ENCODE measurements around the gene KCNJ14.
A peak's percentile ranks its signal among the peaks of the same experiment; 100 is the strongest.
"Not testable (repeated sequence)": the region's sequence is repeated elsewhere in the genome, so short reads cannot be mapped to it uniquely, and the experiment has no call there.

KCNJ14 gene

DNA sequence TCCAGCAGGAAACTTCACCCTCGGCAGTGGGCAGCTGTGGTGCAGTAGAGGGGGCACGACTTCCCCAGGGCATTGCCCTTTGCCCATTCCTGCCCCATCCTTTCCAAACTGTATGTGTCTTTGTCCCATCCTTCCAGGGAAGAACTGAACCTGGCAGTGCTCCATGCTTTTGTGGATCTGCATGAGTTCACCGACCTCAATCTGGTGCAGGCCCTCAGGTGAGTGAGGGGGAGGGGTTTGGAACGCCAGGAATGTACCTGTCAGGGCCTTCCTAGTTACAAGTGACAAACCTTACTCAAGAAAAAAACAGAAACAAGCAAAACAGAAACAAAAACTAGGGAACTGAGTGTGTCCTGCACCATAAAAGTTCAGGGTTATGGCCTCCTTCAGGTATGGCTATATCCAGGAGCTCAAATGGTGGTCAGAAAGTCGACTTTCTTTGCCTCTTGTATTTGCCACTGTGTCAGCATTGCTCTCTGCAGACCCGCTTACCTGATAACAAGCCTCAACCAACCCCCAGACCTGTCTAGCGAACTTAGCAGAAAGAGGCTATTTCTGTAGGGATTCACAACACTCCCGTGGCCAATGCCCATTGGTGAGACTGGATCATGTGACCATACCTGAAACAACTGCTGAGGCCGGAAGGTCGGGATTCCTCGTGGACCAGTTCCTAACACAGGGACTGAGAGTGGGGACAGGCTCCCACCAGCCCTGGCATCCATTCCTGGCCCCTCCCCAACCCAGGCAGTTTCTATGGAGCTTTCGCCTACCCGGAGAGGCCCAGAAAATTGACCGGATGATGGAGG lies 18.0 kb downstream of the KCNJ14 start:
- no peak for DNase-seq

GRCh38 chr19:48474084-48474592 lies 18.8 kb downstream of the KCNJ14 start:
- no peak for DNase-seq

GRCh38 chr19:48475369-48476068 lies 20.1 kb downstream of the KCNJ14 start:
- no peak for DNase-seq

DNA sequence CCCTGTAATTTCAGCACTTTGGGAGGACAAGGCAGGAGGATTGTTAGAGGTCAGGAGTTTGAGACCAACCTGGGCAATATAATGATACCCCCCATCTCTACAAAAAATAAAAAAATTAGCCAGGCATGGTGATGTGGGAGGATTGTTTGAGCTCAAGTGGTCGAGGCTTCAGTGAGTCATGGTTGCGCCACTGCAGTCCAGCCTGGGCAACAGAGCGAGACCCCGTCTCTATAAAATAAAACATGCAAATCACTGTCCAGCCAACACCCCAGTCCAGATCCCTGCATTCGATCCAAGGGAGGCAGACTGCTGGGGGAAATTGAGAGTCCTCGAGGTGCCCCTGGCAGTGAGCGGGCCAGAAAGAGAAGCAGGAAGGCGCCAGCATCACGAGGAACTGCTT lies 20.8 kb downstream of the KCNJ14 start:
- no peak for DNase-seq

DNA sequence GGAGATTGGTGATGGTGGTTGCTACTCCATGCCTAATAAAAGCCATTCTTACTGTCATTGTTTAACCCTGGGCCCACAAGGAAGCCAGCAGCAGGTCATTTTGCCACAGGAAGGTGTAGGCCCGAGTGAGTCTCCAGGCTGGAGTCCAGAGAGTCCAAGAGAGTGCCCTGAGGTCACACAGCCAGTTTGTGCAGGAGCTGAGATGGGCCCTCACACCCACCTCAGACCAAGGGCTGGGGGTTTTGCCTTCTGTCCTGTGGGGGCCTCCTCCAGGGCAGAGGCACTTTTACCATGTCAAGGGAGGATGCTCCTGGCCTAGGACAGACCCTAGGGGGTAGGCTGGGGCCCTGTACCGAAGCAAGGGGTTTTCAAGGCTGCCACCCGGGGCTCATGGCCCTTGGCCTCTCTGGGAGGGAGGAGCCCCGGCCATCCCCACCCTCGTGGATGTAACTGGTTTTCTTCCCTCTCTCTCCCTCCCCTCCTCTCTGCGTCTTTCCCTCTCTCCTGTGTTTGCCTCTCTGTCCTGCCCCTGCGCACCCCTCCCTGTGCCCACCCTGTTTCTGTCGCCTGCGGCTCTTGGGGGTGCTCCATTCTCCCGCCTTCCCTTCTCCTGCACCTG lies 21.8 kb downstream of the KCNJ14 start:
- DNase-seq = no peak

- DNase-seq = no peak
Measured at GRCh38 chr19:48477698-48478338, 22.4 kb downstream of the KCNJ14 start.

DNA sequence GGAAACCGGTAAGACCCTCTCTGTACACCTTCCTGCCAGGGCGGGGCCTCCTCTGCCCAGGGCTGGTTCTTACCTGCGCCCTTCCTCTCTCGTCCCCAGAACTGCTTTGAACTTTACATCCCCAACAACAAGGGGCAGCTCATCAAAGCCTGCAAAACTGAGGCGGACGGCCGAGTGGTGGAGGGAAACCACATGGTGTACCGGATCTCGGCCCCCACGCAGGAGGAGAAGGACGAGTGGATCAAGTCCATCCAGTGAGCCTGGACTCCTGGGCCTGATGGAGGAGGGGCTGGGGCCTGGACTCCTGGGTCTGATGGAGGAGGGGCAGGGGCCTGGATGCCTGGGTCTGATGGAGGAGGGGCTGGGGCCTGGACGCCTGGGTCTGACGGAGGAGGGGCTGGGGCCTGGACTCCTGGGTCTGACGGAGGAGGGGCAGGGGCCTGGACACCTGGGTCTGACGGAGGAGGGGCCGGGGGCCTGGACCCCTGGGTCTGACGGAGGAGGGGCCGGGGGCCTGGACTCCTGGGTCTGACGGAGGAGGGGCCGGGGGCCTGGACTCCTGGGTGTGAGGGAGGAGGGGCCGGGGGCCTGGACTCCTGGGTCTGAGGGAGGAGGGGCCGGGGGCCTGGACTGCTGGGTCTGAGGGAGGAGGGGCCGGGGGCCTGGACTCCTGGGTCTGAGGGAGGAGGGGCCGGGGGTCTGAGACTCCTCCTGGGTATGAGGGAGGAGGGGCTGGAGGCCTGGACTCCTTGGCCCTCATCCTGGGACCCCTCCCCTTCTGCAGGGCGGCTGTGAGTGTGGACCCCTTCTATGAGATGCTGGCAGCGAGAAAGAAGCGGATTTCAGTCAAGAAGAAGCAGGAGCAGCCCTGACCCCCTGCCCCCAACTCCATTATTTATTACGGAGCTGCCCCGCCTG lies 23.2 kb downstream of the KCNJ14 start:
- DNase-seq = no peak

- DNase-seq = no peak
Measured at GRCh38 chr19:48479686-48480085, 24.3 kb downstream of the KCNJ14 start.

GRCh38 chr19:48480183-48480557 lies 24.8 kb downstream of the KCNJ14 start:
- no peak for DNase-seq

GRCh38 chr19:48480558-48481500 lies 25.5 kb downstream of the KCNJ14 start:
- DNase-seq = no peak

- no peak for DNase-seq
Measured at GRCh38 chr19:48481846-48482639, 26.7 kb downstream of the KCNJ14 start.

DNA sequence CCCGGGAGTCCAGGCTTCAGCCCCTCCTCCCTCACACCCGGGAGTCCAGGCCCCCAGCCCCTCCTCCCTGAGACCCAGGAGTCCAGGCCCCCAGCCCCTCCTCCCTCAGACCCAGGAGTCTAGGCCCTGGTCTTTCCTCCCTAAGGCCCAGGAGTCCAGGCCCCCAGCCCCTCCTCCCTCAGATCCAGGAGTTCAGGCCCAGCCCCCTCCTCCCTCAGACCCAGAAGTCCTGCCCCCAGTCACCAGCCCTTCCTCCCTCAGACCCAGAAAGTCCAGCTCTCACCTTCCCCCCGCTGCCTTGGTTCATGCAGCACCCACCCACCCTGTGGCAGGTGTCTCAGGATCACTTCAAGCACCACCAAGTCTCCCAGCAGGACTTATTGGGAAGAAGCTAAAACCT lies 27.9 kb downstream of the KCNJ14 start:
- no peak for DNase-seq

DNA sequence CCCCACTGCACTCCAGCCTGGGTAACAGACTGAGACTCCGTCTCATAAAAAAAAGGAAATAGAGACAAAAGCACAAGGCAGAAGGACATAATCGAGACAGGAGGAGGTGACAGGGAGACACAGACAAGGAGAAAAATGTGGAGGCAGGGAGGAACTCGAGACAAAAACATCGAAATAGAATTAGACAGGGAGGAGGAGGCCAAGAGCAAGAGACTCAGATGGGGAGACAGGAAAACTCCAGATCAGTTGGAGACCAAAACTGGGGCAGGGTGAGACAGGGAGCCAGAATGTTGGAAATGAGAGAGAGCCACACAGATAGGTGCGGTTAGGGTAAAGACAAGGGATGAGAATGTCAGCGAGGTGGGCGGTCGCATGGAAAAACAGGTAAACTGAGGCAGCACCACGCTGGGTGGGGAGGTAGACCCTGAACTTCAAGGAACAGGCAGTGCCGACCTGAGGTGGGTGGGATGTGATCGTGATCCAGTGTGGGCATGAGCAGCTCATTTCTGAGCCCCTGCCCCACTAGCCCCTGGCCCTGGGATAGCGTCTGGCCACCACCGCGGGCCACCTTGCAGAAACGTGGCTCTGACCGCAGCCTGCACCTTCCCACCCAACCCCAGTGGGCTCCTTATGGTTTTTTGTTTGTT lies 29.0 kb downstream of the KCNJ14 start:
- no peak for DNase-seq

DNA sequence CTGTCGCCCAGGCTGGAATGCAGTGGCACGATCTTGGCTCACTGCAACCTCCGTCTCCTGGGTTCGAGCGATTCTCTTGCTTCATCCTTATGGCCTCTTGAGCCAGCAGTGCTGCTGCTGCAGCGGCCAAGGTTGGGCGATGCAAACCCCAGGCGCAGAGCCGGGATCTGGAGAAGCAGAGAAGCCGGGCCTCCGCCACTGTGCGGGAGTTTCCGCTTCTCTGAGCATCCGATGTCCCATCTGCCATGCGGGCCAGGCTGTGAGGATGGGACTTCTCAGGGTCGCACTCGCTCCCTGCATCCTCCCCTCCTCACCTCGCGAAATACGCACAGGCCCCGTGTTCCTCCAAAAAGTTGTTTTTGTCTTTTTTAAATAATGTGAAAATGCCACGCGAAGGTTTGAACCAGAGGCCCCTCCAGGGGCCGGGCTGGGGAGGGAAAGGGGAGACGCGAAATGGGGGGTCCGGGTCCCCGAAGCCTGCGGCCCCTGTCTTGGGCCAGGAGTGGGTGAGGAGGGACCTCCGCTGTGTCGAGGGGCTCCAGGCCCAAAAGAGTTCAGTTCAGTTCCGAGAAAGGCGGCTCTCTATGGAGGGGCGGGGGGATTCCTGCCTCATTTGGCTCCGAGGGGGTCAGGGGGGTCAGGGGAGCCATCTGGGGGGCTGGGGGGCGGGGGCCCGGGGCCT lies 29.7 kb downstream of the KCNJ14 start:
- no peak for DNase-seq

DNA sequence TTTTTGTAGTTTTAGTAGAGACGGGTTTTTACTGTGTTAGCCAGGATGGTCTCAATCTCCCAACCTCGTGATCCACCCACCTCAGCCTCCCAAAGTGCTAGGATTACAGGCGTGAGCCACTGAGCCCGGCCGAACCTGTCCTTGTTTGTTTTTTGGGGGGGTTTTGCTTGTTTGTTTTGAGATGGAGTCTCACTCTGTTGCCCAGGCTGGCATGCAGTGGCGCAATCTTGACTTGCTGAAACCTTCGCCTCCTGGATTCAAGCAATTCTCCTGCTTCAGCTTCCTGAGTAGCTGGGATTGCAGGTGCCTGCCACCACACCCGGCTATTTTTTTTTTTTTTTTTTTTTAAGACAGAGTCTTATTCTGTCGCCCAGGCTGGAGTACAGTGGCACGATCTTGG lies 31.3 kb downstream of the KCNJ14 start:
- not testable (repeated sequence) for DNase-seq

DNA sequence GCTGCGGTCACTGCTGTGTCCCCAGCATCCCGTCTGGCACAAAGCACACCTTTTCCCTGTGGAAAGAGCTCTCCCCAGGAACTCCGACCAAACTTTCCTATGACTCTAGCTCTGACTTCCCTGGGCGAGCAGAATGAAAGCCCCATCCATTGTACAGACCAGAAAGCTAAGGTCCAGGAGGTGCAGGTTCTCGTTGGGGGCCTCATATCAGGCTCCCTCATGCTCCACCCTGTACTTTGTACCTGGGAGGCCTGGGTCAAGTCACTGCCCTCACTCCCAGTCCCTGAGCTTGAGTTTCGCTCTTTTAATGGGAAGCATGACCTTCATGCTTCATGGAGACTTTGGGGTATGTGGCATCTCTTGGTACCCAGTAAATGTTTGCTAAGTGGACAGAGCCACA lies 32.2 kb downstream of the KCNJ14 start:
- no peak for DNase-seq

GRCh38 chr19:48487948-48488347 lies 32.6 kb downstream of the KCNJ14 start:
- DNase-seq = no peak

GRCh38 chr19:48488478-48488877 lies 33.1 kb downstream of the KCNJ14 start:
- DNase-seq = not testable (repeated sequence)

DNA sequence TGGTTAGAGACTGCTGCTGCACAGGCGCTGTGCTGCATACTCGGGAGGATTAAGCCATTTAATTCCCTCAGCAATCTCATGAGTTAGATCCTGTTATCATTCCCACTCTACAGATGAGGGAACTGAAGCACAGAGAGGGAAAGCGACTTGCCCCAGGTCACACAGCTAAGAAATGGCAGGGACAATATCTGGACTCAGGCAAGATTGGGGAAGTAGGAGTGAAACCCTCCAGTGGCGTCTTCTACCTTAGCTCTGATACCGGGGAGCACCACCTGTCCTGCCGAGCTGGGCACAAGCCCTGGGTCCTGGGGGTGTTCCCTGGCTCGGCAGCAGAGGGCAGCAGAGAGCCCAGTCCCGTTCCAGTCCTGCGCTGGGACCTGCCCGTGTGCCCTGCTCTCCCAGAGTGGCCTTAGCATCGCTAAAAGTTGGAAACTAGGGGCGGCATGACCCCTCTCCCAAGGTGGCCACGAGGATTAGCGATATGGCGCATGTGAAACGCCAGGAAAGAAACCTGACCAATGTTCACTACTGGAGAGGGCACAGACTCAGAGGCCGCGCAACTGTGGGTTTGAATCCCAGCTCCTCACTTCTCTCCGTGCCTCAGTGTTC lies 34.3 kb downstream of the KCNJ14 start:
- peak; percentile 23 for DNase-seq
